Measurements from ENCODE around the gene KDM7A.

- TF ChIP-seq YY1 (IDR thresholded peaks at IDR 0.05; ENCODE audit: insufficient read depth, insufficient read length) (no peak), ZNF274 (IDR thresholded peaks at IDR 0.05; ENCODE audit: low read depth, low read length) (no peak)
These were observed 129.6 kb downstream of the KDM7A start for GRCh38 chr7:140047197-140047596.

All from NT2/D1 (cell line).